Thoracic aorta (tissue), 2 donors: ENCODE data around the gene SIN3A. TPM values are rescaled to one million over a fixed set of nuclear protein-coding genes. Genes with fewer than 3 reads are reported as not detected.
"Not testable (repeated sequence)": the region's sequence is repeated elsewhere in the genome, so short reads cannot be mapped to it uniquely, and the experiment has no call there.

Experiments used
- ATAC-seq: fragments of 150-250 bp; one replicate; pipeline ENCODE4 v1.8.0; 2017; ENCODE audit warnings: low read depth; ENCODE audit not compliant: insufficient number of reproducible peaks, low FRiP score
- DNase-seq: peaks from one replicate; pipeline ENCODE4 v3.0.0-alpha.2; 2020; ENCODE audit warnings: low spot score
- H3K27ac ChIP-seq, 2 donors: fragments of 200-600 bp; sonication (generic); 1 replicate in 1 of 2; 2 replicates in 1 of 2; pipeline ENCODE4 v1.5.1; 2016; ENCODE audit warnings: mild to moderate bottlenecking in 2 of 2, moderate library complexity in 2 of 2
- H3K27me3 ChIP-seq: fragments of 200-600 bp; sonication (generic); replicated peaks from 2 replicates; pipeline ENCODE4 v1.6.0; 2016; ENCODE audit warnings: mild to moderate bottlenecking; ENCODE audit not compliant: insufficient read depth
- H3K36me3 ChIP-seq: fragments of 200-600 bp; sonication (generic); one replicate; pipeline ENCODE4 v1.5.1; 2016
- H3K4me1 ChIP-seq, 2 donors: fragments of 200-600 bp; sonication (generic); 1 replicate in 1 of 2; 2 replicates in 1 of 2; pipeline versions ENCODE4 v1.5.1 to v1.6.0; 2016; ENCODE audit warnings: low read depth in 2 of 2, mild to moderate bottlenecking in 1 of 2; ENCODE audit not compliant: control insufficient read depth in 1 of 2
- H3K4me3 ChIP-seq: fragments of 200-600 bp; sonication (generic); 2 replicates; pipeline ENCODE4 v1.5.1; 2016; ENCODE audit warnings: mild to moderate bottlenecking
- H3K9me3 ChIP-seq: fragments of 200-600 bp; sonication (generic); 2 replicates; pipeline ENCODE4 v1.5.1; 2016
- CTCF ChIP-seq: fragments of 200-600 bp; sonication (generic); IDR thresholded peaks from one replicate; pipeline ENCODE4 v1.5.1; 2019; ENCODE audit warnings: antibody characterized with exemption
- total RNA-seq, 2 donors: library from RNA; depleted of rRNA; stranded (reverse); fragments of >200 nt; gene quantifications; one replicate each; pipeline versions ENCODE4 v1.1.0 to v1.2.3, GENCODE V29; 2016

The SIN3A gene
- total RNA-seq, 2 donors from 2014 or later, result 34.0 to 52.5 TPM

GRCh38 chr15:75350601-75351361 is 100.7 kb downstream of the SIN3A start:
- no peak for TF ChIP-seq CTCF
- Histone ChIP-seq H3K9me3 (no peaks in the 10 kb centered on the region), H3K4me3 (no peak overlapping the region), H3K36me3 (peaks cover 3% of the 10 kb centered on the region), H3K27ac (no peak overlapping the region), H3K4me1 (peaks cover 6 to 23% of the 10 kb centered on the region in 2 donors), H3K27me3 (no peaks in the 10 kb centered on the region)
- ATAC-seq (no peak), DNase-seq (no peak)

- ATAC-seq, result no peak
- H3K9me3 ChIP-seq, result no peaks in the 10 kb centered on the region
Observed at GRCh38 chr15:75349851-75350588, 101.5 kb downstream of the SIN3A start.

GRCh38 chr15:75349351-75349669 is 102.2 kb downstream of the SIN3A start:
- not testable (repeated sequence) for H3K9me3 ChIP-seq, H3K4me3 ChIP-seq, H3K27me3 ChIP-seq, DNase-seq, ATAC-seq, H3K36me3 ChIP-seq, H3K27ac ChIP-seq
- peaks cover 6 to 23% of the 10 kb centered on the region in 2 donors for H3K4me1 ChIP-seq

More at GRCh38 chr15:75349851-75350588, 101.5 kb downstream of the SIN3A start:
- Histone ChIP-seq H3K36me3 (no peaks in the 10 kb centered on the region), H3K4me3 (no peak overlapping the region), H3K27me3 (no peaks in the 10 kb centered on the region), H3K27ac (no peak overlapping the region), H3K4me1 (peaks cover 6 to 23% of the 10 kb centered on the region in 2 donors)
- TF ChIP-seq CTCF, result no peak
- no peak for DNase-seq

GRCh38 chr15:75348562-75349350 is 102.7 kb downstream of the SIN3A start:
- H3K27me3 ChIP-seq, result no peaks in the 10 kb centered on the region
- no peak for TF ChIP-seq CTCF
- H3K4me3 ChIP-seq, result peak overlapping the region; percentile 90
- DNase-seq (no peak), ATAC-seq (no peak)
- peak overlapping the region in 1 of 2 donors; percentile 50 for H3K27ac ChIP-seq
- peaks cover 6 to 23% of the 10 kb centered on the region in 2 donors for H3K4me1 ChIP-seq
- no peaks in the 10 kb centered on the region for H3K36me3 ChIP-seq
- H3K9me3 ChIP-seq, result no peaks in the 10 kb centered on the region

- ATAC-seq, result no peak
- Histone ChIP-seq H3K9me3 (no peaks in the 10 kb centered on the region), H3K4me3 (peak overlapping the region; percentile 90), H3K4me1 (peaks cover 6 to 23% of the 10 kb centered on the region in 2 donors), H3K36me3 (no peaks in the 10 kb centered on the region), H3K27ac (peak overlapping the region; percentile 25 to 50), H3K27me3 (no peaks in the 10 kb centered on the region)
- no peak for TF ChIP-seq CTCF
- no peak for DNase-seq
Observed at GRCh38 chr15:75348034-75348561, 103.4 kb downstream of the SIN3A start.
